Fibroblast of skin of scalp (primary cell): ENCODE results near the gene ZBTB42.

Source experiments
- DNase-seq: peaks from one replicate; pipeline ENCODE4 v3.0.0-alpha.2; 2013

ZBTB42 gene

DNA sequence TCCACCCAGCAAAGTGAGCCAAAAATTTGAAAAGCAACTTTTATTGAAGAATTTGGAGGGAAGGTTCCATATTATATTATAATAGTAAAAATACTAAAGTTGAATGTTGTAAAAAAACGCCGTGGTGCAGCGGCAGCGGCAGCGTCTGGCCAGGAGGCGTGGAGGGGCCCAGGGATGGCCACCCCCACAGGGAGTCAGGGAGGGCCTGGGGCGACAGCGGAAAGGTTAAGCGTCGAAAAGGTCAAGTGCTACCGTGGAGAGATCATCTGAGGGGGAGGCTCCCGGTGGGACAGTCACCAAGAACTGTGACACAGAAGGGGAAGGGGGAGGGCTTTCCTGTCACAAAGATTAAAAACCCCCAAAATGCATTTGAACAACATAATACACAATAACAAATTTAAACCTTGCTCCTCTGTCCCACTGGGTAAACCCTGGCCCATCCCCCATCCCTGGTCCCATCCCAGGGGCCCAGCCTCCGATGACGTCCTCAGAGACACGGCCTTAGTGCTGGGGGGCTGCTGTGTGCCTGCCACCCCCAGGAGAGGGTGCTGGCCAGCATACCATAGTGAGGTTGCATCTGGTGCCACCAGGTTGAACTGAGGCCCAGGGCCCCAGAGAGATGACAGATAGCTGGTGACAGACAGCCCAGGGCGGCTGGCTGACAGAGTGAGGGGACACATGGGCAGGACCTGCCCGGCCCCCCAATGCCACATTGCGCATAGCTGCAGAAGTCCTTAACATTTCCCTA, 31.4 kb upstream of the ZBTB42 start:
- DNase-seq = no peak

DNA sequence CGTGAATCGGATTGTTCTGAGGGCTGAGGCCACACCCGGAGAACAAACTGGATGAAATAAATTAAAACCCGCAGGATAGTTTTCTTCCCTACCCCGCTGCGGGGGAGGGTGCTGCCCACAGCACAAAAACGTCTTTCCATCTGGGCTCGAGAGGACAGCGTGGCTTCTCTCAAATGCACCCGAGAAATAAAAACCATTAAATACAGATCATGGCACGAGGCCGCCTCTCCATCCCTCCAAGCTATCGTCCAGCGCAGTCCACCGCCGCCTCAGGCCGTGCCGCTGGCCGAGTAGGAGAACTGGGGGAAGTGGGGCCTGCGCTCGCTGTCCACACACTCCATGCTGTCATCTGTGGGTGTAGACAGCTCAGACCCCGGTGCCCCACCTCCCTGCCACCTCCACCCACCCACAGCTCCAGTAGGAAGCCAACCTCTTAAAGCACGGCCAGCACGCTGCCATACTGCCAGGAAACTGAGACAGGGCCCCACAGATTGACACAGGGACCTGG, 30.8 kb upstream of the ZBTB42 start:
- no peak for DNase-seq

DNA sequence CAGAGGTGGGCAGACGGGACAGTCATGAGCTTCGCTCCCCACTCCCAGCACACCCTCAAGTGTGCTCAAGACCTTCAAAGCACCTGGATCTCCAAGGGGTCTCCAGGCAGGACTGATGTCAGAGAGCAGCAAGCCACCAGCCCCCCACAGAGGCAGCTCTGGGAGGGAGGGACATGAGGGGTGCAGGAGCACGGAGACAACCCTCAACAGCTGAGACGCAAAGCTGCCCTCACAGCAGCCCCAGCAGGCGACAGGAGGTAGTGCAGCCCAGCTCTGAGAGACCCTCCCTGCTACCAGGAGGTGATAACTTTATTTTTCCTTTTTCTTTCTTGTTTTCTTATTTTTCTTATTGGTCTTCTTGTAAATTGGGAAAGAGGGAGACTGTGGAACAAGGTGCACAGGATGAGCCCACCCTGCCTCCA, 30.0 kb upstream of the ZBTB42 start:
- no peak for DNase-seq

DNA sequence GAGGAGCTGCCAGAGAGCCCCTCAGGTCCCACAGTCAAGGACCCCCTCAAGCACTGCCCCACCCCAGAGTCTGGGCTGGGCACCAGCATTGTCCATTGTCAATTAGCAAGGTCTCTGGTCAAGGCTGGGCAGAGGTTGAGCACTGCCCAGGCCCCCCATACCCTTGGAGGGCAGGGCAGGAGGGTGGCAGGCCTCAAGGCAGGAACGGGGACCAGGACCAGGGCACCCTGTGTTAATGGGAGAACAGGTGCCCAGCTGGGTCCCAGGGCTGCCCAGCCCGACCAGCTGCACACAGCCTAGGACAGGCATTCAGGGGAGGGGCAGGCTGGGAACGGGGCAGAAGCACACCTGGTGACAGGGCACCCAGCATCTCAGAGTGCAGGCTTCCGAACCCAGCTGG, 29.5 kb upstream of the ZBTB42 start:
- no peak for DNase-seq

DNA sequence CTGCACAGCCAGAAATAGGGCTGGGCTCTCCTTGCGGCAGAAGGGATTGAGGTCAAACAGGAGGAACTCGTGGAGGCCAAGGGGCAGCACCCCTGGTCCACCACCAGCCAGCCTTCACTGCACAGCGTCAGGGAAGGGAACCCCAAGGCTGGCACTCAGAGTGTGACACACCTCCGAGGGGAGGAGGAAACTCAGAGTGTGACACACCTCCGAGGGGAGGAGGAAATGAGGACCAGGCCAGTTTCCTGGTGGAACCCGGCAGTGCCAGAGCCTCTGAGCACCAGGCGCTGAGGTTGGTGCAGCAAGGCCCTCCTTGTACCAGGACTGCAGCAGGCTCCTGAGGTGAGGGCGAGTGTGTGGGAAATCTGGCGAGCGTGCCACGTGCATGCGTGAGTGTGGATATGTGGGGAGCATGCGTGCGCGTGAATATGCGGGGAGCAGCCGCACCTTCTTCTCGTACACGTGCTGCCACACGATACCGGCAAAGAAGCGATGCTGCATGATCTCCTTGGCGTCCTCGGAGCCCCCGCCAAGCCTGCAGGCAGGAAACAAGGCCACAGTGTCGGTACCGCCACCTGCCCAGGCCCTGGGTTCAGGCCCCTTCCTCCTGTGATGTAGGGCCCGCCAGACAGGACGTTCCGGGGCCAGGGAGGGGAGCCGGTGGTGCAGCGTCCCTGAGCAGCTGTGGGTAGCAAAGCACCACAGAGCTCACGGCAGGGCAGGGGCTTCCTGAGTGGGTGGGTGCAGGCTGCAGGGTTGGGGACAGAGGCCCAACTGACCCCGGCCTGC, 28.8 kb upstream of the ZBTB42 start:
- no peak for DNase-seq

DNA sequence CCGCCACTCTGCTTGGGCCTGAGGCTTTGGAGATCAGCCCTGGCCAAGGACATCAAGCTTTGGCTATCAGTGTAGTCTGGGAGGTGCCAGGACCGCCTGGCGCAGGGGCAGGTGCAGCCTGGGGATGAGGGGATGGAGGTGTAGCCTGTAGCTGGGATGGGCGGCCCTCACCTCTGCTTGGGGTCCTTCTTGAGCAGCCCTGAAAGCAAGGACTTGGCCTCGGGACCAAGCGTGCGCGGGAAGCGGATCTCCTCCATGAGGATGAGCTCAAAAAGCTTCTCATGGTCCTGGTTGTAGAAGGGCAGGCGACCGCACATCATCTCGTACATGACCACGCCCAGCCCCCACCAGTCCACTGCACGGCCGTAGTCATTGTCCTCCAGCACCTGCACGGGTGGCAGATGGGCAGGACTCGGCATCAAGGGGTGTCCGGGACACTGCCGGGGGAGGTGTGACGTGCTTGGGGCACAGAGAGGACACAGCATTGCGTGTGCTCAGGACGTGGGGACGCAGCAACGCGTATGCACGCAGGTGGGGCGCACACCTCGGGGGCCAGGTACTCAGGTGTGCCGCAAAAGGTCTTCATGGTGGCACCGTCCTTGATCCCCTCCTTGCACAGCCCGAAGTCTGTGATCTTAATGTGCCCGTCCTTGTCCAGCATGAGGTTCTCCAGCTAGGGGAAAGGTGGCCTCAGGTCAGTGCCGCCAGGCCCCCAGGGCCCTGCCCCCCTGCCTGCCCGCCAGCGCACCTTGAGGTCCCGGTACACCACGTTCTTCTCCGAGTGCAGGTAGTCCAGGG, 28.0 kb upstream of the ZBTB42 start:
- DNase-seq = no peak

DNA sequence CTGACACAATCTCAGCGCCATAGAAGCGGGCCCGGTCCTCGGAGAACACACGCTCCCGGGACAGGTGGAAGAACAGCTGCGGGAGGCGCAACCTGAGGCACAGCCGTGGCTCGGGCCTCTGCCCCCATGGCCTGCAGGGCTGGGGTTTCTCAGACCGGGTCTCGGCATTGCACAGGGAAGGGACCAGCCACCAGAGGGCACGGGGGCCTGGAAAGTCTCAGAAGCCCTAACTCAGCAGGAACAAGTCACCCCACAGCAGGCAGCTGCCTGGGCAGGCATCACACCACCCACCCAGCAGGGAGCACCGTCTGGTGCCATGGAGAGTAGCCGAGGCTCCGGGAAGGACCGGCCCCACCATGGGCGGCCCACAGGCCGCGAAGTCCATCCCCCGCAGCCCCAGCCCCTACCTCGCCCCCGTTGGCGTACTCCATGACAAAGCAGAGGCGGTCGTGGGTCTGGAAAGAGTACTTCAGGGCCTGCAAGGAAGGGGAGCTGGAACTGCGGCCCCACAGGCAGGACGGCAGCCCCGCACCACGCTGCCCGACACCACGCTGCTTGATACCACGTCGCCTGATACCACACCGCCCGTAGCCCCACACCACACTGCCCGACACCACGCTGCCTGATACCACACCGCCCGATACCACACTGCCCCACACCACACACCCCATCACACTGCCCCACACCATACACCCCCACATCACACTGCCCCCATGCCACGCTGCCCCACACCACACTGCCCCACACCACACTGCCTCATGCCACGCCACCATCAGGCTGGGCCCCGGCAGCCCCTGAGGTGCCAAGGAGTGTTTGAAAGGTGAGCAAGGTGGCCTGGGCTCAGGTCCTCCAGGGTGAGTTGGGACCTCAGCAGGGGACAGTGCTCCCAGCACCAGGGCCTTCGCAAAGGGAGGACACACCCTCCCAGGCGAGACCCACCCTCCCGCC, 27.1 kb upstream of the ZBTB42 start:
- DNase-seq = no peak

DNA sequence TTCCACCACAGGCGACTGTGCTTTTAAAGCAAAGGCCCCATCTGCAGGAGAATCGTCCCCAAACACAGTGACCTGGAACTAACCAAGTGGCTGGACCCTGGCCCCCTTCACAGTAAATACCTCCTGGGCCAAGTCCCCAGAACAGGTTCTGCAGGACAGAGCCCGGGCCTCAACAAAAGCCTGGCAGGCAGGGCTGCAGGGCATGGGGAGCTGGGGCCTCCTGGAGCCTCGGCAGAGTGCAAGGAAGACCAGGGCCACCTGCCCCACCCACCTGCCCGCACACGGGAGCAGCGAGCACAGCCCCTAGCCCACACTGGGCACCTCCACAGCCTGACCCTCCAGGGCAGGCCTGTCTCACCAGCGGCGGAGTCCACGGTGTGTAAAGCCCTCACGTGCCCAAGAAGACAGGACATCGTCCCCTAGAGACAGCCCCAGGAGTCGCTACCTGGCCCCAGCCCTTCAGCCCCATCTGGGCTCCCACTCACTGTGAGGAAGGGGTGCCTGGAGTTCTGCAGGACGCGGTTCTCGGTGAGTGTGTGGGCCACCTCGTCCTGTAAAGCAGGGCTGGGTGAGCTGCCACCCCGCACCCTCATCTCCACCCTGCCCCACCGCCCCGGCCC, 26.3 kb upstream of the ZBTB42 start:
- DNase-seq = no peak

DNA sequence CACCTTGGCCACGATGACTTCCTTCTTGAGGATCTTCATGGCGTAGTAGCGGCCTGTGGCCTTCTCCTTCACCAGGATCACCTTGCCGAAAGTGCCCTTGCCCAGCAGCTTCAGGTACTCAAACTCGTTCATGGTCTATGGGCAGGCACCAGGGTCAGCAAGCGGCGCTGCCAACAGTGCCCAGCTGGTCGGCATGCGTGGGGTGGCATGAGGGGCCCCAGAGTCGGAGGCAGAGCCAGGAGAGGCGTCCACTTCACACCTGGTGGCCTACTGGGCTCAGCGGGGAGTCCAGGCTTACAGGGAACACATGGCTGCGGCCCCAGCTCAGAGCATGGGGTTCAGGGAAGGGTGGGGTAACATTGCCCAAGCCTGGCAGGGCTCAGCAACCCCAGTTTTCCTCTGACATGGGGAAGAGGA, 25.8 kb upstream of the ZBTB42 start:
- no peak for DNase-seq

DNA sequence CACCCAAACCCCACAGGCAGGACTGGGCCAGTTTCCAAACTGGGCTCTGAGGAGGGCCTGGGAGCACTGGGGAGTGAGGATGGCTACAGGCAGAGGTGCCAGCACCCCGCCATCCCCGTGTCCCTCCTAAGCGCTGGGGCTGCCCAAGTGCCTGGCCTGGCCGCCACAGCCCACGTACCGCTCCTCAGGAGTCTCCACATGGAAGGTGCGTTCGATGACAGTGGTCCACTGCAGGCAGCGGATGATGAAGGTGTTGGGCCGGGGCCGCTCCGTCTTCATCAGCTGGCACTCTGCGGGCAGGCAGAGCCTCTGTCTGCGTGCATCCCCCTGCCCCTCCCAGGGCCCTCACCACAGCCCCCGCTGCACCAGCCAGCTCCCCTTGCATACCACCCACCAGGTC, 24.4 kb upstream of the ZBTB42 start:
- DNase-seq = no peak

DNA sequence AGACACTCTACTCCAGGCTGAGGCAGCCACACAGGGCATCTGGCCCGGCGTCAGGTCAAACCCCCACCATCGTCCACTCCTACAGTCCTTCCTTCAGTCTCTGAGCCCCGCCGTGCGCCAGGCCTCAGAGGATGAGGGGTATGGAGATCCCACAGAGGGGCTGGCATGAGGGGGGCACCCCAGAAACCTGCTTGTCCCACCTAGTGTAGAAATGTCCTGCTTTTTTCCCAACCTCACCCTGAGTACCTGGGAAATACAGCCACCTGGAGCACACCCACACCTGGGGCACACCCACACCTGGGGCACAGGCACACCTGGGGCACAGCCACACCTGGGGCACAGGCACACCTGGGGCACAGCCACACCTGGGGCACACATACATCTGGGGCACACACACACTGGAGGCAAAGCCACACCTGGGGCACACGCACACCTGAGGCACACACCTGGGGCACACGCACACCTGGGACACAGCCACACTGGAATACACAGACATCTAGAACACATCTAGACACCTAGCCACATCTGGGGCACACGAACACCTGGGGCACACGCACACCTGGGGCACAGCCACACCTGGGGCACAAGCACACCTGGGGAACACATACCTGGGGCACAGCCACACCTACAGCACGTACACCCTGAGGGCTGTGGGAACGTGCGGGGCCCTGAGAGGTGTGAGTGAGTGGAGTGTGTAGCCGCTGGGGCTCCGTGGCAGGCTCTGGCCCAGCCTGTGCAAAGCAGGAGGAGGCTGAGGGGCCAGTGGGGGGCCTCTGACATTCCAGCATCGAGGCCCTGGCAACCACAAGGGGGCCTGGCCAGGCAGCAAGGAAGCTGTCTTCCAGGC, 23.7 kb upstream of the ZBTB42 start:
- no peak for DNase-seq

DNA sequence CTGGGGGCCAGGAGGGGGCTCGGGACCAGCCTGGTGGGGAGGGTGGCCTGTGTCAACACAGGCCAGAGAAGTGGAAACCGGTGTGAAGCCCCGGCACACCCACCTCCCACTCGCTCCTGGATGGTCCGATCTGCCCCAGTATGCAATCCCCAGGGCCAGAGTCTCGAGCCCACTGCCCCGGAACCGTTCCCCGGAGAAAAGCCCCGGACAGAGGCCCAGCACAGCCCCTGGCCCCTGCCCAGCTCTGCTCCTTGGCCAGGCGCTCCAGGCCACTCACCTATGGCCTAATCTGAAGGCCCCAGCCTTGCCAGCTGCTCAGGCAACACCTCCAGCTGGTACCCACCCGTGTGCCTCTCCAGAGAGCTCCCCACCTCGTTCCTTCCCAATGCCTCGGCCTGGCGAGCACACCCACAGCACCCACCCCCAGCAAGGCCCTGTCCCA, 23.1 kb upstream of the ZBTB42 start:
- no peak for DNase-seq

DNA sequence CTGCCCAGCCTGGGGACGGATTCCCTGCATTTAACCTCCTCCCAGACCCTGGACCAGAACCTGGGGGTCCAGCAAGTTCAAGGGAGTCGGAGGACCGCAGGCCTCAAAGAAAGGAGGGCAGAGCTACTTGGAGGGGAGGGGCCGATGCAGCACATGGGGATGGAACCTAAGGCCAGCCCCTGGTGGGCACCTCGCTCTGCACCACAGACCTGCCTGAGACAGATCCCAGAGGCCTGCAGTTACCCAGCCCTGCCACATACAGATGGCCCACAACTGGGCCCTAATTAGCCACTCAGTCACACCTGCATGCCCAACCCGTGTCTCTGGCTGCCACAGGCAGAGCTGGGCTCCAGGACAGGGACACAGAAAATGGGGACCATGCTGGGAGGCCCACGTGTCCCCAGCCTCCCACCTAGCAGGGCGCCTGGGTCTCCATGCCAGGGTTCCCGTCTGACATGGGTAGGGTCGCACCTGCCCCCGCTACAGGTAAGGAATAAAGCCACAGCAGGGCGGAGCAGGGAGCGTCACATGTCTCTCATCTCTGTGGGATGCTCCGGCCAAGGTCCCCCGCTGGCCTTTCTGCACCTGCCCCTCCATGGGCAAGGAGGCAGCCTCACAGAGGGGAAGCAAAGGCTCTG, 22.1 kb upstream of the ZBTB42 start:
- no peak for DNase-seq

DNA sequence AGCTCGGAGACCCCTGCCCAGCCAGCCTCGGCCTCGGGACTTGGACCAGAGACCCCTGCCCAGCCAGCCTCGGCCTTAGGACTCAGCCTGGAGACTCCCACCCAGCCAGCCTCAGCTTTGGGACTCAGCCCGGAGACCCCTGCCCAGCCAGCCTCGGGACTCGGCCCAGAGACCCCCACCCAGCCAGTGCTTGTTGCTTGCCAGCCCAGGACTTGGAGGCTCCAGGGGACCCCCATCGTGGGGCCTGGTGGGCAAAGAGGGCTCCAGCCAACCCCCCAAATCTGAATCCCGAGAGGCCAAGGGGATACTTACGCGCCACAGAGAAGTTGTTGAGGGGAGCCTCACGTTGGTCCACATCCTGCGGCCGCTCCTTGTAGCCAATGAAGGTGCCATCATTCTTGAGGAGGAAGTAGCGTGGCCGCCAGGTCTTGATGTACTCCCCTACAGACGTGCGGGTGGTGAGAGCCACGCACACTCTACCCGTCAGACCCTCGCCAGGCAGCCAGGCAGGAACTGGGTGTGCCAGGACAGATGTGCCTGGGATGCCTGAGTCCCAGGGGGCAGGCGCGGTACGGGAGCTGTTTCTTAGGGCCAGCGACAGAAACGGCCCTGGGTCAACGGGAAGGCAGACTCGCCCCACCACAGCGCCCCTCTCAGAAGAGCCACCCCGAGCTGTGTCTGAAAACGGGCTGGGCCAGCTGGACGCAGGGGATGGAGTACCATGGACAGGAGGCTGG, 21.0 kb upstream of the ZBTB42 start:
- DNase-seq = no peak

DNA sequence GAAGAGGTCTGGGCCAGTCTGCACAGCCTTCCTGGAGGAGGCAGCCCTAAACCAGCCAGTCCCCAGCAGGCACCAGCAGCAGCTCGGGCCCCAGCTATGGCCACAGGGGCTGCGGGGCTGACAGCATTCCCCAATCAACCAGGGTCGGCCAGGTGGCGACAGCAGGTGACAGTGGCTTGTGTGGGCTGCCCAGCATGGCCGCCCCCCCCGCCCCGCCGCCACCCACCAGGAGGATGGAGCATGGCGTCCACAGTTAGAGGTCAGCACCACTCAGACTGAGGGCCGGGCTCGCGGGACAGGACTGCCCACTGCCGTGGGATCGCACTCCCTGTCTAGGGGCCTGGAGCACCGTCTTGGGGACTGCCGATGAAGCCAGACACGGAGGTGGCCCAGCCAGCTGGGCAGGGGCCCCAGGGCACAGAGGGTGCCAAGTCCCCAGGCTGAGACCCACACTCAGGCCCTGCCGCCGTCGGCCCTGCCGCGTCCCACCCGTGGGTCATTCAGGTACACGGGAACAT, 20.3 kb upstream of the ZBTB42 start:
- no peak for DNase-seq

DNA sequence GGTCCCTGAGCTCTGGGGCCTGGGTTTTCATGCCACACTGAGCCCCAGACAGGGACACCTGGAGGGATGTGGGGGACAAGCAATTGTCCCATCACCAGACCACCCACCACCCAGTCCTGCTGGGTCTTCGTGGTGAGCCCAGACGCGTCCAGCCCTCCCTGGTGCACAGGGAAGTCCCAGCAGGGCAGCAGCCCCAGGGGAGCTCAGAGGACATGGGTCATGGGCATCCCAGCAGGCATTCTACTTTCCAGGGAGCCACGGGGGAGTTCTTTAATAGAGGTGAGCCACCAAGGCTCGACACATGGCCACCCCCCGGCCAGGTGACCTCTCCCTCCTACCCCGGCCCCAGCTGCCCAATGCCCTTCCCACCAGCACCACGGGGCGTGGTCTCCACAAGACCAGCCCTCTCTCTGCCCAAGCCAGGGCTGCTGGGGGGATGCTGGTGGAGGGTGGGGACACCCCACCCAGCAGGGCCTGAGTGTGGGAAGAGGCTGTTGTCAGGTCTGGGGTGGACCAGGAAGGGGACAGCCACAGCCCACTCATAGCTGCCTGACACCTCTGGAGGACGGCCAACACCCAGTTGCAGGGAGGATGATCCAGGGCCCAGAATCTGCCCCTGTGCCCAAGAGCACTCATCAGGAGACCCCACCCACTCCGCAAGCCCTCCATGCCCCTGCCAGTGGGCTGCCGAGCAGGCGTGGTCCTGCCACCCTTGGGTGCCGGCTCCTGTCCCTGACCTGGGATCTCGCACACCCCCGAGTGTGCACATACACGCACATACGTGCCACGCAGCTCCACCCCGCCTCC, 19.4 kb upstream of the ZBTB42 start:
- no peak for DNase-seq

DNA sequence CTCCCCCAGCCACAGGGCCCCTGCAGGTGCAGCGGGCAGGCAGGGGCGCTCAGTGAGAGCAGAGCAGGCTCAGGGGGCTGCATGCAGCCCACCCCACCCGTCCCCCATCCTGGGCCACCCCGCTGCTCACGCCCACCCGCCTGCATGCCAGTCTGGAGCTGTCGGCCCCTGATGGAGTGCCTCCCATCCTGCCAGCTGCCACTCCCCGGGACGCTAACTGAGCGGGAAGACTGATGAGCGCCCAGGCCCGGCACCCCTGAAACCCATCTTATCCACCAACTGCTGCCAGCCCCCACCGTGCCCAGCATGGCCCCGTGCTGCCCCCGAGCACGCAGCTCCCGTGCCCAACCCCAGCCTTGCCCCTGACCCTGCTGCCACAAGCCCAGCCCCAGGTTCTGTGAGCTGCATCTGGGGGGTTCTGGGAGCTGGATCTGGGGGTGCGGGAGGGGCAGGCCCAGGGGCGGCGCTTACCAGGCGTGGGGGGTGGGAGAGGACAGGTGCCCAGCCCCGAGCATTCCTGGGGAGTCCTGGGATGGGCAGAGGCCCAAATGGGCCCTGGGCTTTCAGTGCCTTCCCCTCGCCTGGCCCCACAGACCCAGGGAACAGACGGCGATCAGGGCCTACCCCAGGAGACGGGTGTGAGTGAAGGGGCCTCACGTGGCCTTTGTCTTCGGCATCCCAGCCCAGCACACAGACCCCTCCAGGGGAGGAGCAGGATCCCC, 18.7 kb upstream of the ZBTB42 start:
- DNase-seq = no peak

DNA sequence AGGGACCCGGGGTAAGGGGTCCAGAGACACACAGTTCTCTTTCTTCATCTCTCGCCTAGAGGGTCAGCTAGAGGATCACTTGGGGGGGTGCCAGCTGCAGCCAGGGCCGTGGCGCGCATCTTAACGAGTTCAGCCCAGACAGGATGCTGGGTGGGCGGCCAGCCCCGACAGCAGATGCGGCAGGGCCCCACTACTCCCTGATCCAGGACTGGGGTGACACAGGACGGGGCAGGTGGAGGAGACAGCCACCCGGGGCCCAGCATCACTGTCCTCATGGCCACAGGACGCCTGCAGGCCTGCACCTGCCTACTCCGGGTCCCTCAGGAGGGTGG, 18.1 kb upstream of the ZBTB42 start:
- no peak for DNase-seq
